HG03521 (cell line): ENCODE data around the gene ZNF414.

Experiments used
- ATAC-seq: cut with Tn5 transposase; IDR thresholded peaks from one replicate; pipeline ENCODE4 v1.9.1; 2021; ENCODE audit warnings: mild to moderate bottlenecking, moderate library complexity; ENCODE audit not compliant: unreplicated experiment

The ZNF414 gene

DNA sequence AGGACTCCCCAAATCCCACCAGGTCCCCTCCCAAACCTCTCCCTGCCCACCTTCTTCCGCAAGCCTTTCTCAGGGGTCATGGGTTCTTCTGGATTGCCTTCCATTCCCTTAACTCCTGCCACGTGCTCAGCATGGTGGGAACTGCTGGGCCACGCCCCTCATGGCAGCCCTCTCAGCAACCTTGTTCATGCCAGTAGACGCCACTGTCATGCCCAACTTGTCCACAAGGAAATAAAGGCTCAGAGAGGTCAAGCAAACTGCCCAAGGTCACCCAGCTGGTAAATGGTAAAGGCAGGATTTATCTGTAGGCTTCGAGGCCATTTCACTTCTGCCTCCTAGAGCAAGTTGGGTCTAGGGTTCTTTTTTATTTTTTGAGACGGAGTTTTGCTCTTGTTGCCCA is 22.4 kb downstream of the ZNF414 start:
- ATAC-seq: no peak

DNA sequence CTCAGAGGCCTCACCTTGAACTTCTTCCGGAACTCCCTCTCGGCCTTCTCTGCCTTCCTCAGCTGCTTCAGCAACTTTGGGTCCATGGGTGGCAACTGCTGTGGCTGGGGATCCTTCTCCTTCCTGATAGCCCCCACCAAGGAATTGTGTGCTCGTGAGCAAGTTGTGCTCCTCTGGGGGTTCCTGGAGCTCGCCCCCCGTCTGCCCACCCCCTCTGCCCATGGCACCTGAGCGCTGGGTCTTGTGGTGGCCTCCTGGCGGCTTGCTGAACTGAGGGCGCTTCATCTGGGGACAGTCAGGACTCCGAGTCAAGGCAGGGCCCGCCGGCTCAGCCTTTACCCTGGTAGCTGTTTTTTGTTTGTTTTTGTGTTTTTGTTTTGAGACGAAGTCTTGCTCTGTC is 23.1 kb downstream of the ZNF414 start:
- no peak for ATAC-seq

- ATAC-seq: no peak
Measured at GRCh38 chr19:8490395-8490760, 23.6 kb downstream of the ZNF414 start.

- no peak for ATAC-seq
Measured at GRCh38 chr19:8489561-8490394, 24.2 kb downstream of the ZNF414 start.

GRCh38 chr19:8488365-8488764 is 25.6 kb downstream of the ZNF414 start:
- no peak for ATAC-seq

GRCh38 chr19:8487137-8487851 is 26.7 kb downstream of the ZNF414 start:
- ATAC-seq: peak; percentile 39

DNA sequence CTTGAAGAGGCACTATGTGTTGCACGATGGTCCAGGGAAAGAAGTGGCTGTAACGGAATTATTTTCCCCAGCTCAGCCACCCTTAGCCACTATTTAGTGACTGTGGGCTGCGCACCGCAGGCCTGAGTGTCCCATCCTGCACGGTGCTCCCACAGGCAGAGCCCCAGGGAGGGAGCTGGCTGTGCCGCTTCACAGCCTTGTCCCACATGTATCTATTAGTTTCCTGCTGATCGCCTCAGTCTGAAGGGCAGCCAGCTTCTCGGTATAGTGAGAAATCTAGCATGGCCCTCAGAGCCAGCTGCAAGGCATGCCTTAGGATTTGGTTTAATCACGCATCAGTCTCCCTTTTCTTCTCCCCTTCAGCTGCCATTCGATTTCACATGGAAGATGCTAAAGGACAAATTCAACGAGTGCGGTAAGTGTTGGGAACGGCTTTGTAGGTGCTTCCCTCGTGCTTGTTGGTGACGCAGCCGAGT is 27.3 kb downstream of the ZNF414 start:
- no peak for ATAC-seq

DNA sequence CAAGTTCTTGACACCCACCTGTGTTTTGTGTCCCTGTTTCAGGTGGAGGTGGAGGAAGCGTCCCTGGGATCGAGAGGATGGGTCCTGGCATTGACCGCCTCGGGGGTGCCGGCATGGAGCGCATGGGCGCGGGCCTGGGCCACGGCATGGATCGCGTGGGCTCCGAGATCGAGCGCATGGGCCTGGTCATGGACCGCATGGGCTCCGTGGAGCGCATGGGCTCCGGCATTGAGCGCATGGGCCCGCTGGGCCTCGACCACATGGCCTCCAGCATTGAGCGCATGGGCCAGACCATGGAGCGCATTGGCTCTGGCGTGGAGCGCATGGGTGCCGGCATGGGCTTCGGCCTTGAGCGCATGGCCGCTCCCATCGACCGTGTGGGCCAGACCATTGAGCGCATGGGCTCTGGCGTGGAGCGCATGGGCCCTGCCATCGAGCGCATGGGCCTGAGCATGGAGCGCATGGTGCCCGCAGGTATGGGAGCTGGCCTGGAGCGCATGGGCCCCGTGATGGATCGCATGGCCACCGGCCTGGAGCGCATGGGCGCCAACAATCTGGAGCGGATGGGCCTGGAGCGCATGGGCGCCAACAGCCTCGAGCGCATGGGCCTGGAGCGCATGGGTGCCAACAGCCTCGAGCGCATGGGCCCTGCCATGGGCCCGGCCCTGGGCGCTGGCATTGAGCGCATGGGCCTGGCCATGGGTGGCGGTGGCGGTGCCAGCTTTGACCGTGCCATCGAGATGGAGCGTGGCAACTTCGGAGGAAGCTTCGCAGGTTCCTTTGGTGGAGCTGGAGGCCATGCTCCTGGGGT is 28.2 kb downstream of the ZNF414 start:
- ATAC-seq: no peak

GRCh38 chr19:8484331-8484894 is 29.6 kb downstream of the ZNF414 start:
- no peak for ATAC-seq

DNA sequence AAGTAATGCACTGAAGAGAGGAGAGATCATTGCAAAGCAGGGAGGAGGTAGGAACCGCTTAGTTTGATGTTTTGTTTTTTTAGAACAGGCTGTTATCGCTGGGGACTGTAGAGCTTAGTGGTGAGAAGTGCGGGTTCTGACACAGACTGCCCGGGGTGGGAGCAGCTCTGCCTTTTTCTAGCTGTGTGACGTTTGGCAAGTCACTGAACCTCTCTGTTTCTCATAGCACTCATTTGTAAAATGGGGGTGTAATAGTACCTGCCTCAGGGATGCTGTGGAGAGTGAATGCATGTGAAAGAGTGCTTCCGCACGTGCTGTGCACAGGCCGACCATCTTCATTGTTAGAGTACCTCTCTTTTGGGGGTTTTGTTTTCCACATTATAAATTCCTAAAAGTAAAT is 30.8 kb downstream of the ZNF414 start:
- no peak for ATAC-seq

DNA sequence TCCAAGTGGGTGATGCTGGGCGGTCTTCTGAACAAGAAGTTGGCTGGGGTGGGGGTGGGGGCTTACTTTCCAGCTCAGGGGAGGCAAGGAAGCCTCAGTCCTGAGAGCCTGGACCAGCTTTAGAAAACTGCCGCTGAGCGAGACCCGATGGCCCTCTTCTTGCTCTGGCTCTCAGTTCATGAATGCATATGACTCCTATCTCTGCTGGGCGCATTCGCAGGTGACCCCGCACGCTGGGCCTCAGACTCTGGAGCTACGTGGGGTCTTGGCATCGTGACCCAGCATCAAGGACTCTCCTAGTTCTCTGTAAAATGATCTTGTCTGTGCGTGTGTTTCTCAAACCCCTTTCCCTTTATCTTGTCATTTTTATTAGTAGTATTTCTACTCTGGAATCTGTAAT is 31.3 kb downstream of the ZNF414 start:
- ATAC-seq: no peak

DNA sequence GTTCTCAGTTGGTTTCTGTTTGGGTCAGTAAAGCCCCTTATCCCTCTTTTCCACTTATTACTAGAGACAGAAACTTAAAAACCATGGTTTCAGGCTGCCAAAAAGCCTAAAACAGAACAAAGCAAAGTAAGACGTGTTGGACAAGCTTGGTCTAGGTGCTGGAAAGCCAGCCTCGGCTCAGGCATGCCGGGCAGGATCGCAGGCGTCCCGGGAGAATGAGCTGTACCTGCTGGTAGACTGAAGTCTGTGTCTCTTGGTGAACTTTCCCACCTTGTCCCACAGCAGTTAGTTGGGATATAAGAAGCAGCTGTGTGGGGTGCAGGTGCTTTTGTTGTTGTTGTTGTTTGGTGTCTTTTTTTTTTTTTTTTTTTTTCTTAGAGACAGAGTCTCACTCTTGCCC is 32.4 kb downstream of the ZNF414 start:
- no peak for ATAC-seq

- ATAC-seq: no peak
Measured at GRCh38 chr19:8481201-8481600, 32.8 kb downstream of the ZNF414 start.

- ATAC-seq: no peak
Measured at GRCh38 chr19:8478598-8478997, 35.4 kb downstream of the ZNF414 start.

GRCh38 chr19:8477889-8478288 is 36.1 kb downstream of the ZNF414 start:
- no peak for ATAC-seq

- ATAC-seq: no peak
Measured at GRCh38 chr19:8476524-8476923, 37.4 kb downstream of the ZNF414 start.

- no peak for ATAC-seq
Measured at GRCh38 chr19:8475005-8475404, 39.0 kb downstream of the ZNF414 start.

DNA sequence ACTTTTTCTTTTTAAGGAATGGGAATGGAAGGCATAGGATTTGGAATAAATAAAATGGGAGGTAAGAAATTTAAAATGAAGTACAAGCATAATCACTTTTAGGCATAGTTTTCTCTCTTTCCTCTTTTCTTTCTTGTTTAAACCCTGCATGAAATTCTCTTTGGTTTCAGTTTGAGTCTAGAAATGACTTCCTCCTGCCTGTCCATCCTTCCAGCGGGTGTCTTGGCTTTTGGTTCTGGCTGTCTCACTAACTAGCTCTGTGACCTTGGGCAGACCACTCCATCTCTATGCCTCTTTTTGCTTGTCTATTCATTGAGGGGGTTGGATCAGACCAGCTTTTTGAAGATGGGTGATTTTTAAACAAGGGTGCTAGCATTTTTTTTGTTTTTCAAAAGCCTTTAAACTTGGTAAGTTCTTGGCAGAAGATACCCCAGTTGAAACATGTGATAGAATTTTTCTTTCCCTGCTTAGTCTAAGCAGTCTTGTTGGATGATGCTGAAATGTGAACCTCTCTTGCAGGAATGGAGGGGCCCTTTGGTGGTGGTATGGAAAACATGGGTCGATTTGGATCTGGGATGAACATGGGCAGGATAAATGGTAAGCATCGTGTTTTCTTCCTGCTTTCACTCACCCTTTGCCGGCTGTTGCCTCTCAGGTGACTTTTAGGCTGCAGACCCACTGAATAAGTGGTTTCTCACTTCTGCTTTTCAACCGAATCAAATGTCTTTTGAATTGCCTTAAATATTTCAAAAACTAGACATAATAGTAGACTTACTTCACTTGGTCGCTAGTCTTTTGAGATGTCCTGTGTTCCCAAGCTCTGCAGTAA is 40.1 kb downstream of the ZNF414 start:
- no peak for ATAC-seq

- no peak for ATAC-seq
Measured at GRCh38 chr19:8469613-8470368, 44.2 kb downstream of the ZNF414 start.
